ENCODE data around the gene NIBAN1. TPM values are rescaled to one million over a fixed set of nuclear protein-coding genes. Genes with fewer than 3 reads are reported as not detected.

The NIBAN1 gene
- total and polyA plus RNA-seq, 9 donors = 1.7 to 51.9 (median 7.5) TPM

GRCh38 chr1:184933944-184934343 is 40.4 kb downstream of the NIBAN1 start:
- no peaks in the 10 kb centered on the region for H3K4me1 ChIP-seq (ENCODE audit: insufficient read depth)
- intact Hi-C loops (cut with DNase I) = no loop called here
- H3K27me3 ChIP-seq = no peaks in the 10 kb centered on the region
- H3K27ac ChIP-seq = no peak overlapping the region
- no peaks in the 10 kb centered on the region for H3K9me3 ChIP-seq
- TF ChIP-seq CTCF (IDR thresholded peaks at IDR 0.05) = no peak
- no peak for TF ChIP-seq EP300 (IDR thresholded peaks at IDR 0.05)
- TF ChIP-seq POLR2A (IDR thresholded peaks at IDR 0.05) = no peak
- H3K36me3 ChIP-seq = no peaks in the 10 kb centered on the region
- DNase-seq = no peak
- WGBS, 3 donors = 92 to 96% (median 93%) methylated on average over 2 of the region's 2 CpGs
- H3K4me3 ChIP-seq = no peak overlapping the region

- Histone ChIP-seq H3K9me3 (no peaks in the 10 kb centered on the region), H3K4me1 (ENCODE audit: insufficient read depth) (no peaks in the 10 kb centered on the region), H3K36me3 (no peaks in the 10 kb centered on the region), H3K27me3 (no peaks in the 10 kb centered on the region), H3K27ac (no peak overlapping the region), H3K4me3 (no peak overlapping the region)
- no peak for DNase-seq
- TF ChIP-seq CTCF (IDR thresholded peaks at IDR 0.05) (no peak), EP300 (IDR thresholded peaks at IDR 0.05) (no peak), POLR2A (IDR thresholded peaks at IDR 0.05) (no peak)
- 92 to 96% (median 93%) methylated on average over 7 of the region's 7 CpGs for WGBS, 3 donors
- intact Hi-C loops (cut with DNase I) = no loop called here
Measured at GRCh38 chr1:184932319-184932718, 42.0 kb downstream of the NIBAN1 start.

- Histone ChIP-seq H3K4me1 (ENCODE audit: insufficient read depth) (no peaks in the 10 kb centered on the region), H3K9me3 (no peaks in the 10 kb centered on the region), H3K27ac (no peak overlapping the region), H3K27me3 (no peaks in the 10 kb centered on the region), H3K4me3 (no peak overlapping the region), H3K36me3 (no peaks in the 10 kb centered on the region)
- WGBS, 3 donors = 83 to 90% (median 88%) methylated on average over 1 of the region's 1 CpG
- TF ChIP-seq EP300 (IDR thresholded peaks at IDR 0.05) = no peak
- TF ChIP-seq CTCF (IDR thresholded peaks at IDR 0.05) = no peak
- TF ChIP-seq POLR2A (IDR thresholded peaks at IDR 0.05) = no peak
- intact Hi-C loops (cut with DNase I) = no loop called here
- DNase-seq = no peak
Measured at GRCh38 chr1:184931566-184931965, 42.7 kb downstream of the NIBAN1 start.

- Histone ChIP-seq H3K36me3 (no peaks in the 10 kb centered on the region), H3K4me1 (ENCODE audit: insufficient read depth) (no peaks in the 10 kb centered on the region), H3K27ac (no peak overlapping the region), H3K4me3 (no peak overlapping the region), H3K27me3 (no peaks in the 10 kb centered on the region), H3K9me3 (no peaks in the 10 kb centered on the region)
- intact Hi-C loops (cut with DNase I) = no loop called here
- no peak for DNase-seq
- WGBS, 3 donors = 90 to 91% (median 90%) methylated on average over 3 of the region's 3 CpGs
- no peak for TF ChIP-seq CTCF (IDR thresholded peaks at IDR 0.05)
- no peak for TF ChIP-seq EP300 (IDR thresholded peaks at IDR 0.05)
- TF ChIP-seq POLR2A (IDR thresholded peaks at IDR 0.05) = no peak
Measured at GRCh38 chr1:184930645-184931044, 43.7 kb downstream of the NIBAN1 start.

GRCh38 chr1:184930232-184930631 is 44.1 kb downstream of the NIBAN1 start:
- intact Hi-C loops (cut with DNase I) = no loop called here
- H3K4me3 ChIP-seq = no peak overlapping the region
- H3K4me1 ChIP-seq (ENCODE audit: insufficient read depth) = no peaks in the 10 kb centered on the region
- H3K9me3 ChIP-seq = no peaks in the 10 kb centered on the region
- WGBS, 3 donors = 54 to 79% (median 72%) methylated on average over 4 of the region's 4 CpGs
- H3K36me3 ChIP-seq = no peaks in the 10 kb centered on the region
- TF ChIP-seq CTCF (IDR thresholded peaks at IDR 0.05) (no peak), EP300 (IDR thresholded peaks at IDR 0.05) (no peak), POLR2A (IDR thresholded peaks at IDR 0.05) (no peak)
- no peak overlapping the region for H3K27ac ChIP-seq
- H3K27me3 ChIP-seq = no peaks in the 10 kb centered on the region
- DNase-seq = no peak

All from ovary (tissue), 9 donors.